ENCODE data around the gene EPC2. TPM values are rescaled to one million over a fixed set of nuclear protein-coding genes. Genes with fewer than 3 reads are reported as not detected.

Gene EPC2
- polyA plus RNA-seq, 1 of the 3 experiments (the other 2 are of a cell fraction) = 8.8 TPM

DNA sequence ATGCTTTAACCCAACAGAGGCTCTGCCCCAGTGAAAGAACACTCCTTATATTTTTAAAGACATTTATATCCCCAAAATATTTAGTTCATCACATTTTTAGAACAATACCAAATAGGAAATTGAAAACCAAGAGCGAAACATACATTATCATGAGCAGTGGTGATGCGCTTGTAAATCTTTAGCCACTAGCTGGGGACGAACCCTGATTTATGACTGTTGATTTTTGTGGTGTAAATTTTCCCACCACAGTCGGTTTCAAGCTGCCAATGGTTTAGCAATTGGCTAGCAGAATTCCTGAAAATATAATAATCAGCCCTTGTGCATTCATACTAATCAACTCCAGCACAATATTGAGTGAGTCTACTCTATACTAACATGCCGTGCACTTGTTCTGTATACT, 27.3 kb upstream of the EPC2 start:
- Histone ChIP-seq H3K27ac (ENCODE audit: low read depth in 2 of 2, low read length in 1 of 2) (no peak overlapping the region), H3K27me3 (ENCODE audit: insufficient read depth) (no peaks in the 10 kb centered on the region), H3K4me3 (ENCODE audit: low read depth in 2 of 2, low read length in 1 of 2) (no peak overlapping the region), H3K4me2 (no peak overlapping the region), H3K4me1 (ENCODE audit: control insufficient read depth in 1 of 2, insufficient read depth in 2 of 2, low read depth in 1 of 2, low read length in 1 of 2) (peaks cover 4 to 19% of the 10 kb centered on the region in 2 experiments; a peak in 2 of 4 replicates), H3K36me3 (replicated peaks in 1 of 2; ENCODE audit: control insufficient read depth in 1 of 2, insufficient read depth in 2 of 2, low read length in 1 of 2) (no peaks in the 10 kb centered on the region), H3K9me3 (no peaks in the 10 kb centered on the region), H3F3A (replicated peaks; ENCODE audit: insufficient read depth) (peaks cover 4% of the 10 kb centered on the region), H2AFZ (ENCODE audit: low read depth) (no peak overlapping the region), H3K9ac (no peak overlapping the region), H3K79me2 (ENCODE audit: insufficient read depth) (no peaks in the 10 kb centered on the region), H4K20me1 (ENCODE audit: insufficient read depth) (no peaks in the 10 kb centered on the region), H3K9me2 (no peaks in the 10 kb centered on the region)
- WGBS (ENCODE audit: low lambda C conversion rate) = 70% methylated on average over 5 of the region's 5 CpGs
- no peak for DNase-seq
- TF ChIP-seq TCF12 (IDR thresholded peaks at IDR 0.05) (no peak), NFIC (IDR thresholded peaks at IDR 0.05; ENCODE audit: borderline replicate concordance) (no peak), EZH2phosphoT487 (IDR thresholded peaks at IDR 0.05; ENCODE audit: borderline replicate concordance, low read depth) (no peak), YY1 (IDR thresholded peaks at IDR 0.05; ENCODE audit: low read depth) (no peak), FOXM1 (IDR thresholded peaks at IDR 0.05; ENCODE audit: low read depth) (no peak), RFX5 (IDR thresholded peaks at IDR 0.05; ENCODE audit: low read length) (no peak), CHD2 (IDR thresholded peaks at IDR 0.05; ENCODE audit: low read length, partially characterized antibody) (no peak), TEAD4 (IDR thresholded peaks at IDR 0.05; ENCODE audit: borderline replicate concordance, insufficient read depth) (no peak), FOSL2 (IDR thresholded peaks at IDR 0.05; ENCODE audit: borderline replicate concordance, low read depth) (no peak), RXRA (IDR thresholded peaks at IDR 0.05; ENCODE audit: borderline replicate concordance, low read depth) (no peak), RAD21 (IDR thresholded peaks at IDR 0.05; ENCODE audit: low read length) (no peak)
- TF ChIP-seq, protein P1, sequence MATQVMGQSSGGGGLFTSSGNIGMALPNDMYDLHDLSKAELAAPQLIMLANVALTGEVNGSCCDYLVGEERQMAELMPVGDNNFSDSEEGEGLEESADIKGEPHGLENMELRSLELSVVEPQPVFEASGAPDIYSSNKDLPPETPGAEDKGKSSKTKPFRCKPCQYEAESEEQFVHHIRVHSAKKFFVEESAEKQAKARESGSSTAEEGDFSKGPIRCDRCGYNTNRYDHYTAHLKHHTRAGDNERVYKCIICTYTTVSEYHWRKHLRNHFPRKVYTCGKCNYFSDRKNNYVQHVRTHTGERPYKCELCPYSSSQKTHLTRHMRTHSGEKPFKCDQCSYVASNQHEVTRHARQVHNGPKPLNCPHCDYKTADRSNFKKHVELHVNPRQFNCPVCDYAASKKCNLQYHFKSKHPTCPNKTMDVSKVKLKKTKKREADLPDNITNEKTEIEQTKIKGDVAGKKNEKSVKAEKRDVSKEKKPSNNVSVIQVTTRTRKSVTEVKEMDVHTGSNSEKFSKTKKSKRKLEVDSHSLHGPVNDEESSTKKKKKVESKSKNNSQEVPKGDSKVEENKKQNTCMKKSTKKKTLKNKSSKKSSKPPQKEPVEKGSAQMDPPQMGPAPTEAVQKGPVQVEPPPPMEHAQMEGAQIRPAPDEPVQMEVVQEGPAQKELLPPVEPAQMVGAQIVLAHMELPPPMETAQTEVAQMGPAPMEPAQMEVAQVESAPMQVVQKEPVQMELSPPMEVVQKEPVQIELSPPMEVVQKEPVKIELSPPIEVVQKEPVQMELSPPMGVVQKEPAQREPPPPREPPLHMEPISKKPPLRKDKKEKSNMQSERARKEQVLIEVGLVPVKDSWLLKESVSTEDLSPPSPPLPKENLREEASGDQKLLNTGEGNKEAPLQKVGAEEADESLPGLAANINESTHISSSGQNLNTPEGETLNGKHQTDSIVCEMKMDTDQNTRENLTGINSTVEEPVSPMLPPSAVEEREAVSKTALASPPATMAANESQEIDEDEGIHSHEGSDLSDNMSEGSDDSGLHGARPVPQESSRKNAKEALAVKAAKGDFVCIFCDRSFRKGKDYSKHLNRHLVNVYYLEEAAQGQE (IDR thresholded peaks at IDR 0.05; ENCODE audit: low read depth, low read length) = no peak
- TF ChIP-seq, protein P2, sequence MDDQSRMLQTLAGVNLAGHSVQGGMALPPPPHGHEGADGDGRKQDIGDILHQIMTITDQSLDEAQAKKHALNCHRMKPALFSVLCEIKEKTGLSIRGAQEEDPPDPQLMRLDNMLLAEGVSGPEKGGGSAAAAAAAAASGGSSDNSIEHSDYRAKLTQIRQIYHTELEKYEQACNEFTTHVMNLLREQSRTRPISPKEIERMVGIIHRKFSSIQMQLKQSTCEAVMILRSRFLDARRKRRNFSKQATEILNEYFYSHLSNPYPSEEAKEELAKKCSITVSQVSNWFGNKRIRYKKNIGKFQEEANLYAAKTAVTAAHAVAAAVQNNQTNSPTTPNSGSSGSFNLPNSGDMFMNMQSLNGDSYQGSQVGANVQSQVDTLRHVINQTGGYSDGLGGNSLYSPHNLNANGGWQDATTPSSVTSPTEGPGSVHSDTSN (IDR thresholded peaks at IDR 0.05) = no peak
- TF ChIP-seq, protein P3, sequence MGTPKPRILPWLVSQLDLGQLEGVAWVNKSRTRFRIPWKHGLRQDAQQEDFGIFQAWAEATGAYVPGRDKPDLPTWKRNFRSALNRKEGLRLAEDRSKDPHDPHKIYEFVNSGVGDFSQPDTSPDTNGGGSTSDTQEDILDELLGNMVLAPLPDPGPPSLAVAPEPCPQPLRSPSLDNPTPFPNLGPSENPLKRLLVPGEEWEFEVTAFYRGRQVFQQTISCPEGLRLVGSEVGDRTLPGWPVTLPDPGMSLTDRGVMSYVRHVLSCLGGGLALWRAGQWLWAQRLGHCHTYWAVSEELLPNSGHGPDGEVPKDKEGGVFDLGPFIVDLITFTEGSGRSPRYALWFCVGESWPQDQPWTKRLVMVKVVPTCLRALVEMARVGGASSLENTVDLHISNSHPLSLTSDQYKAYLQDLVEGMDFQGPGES (IDR thresholded peaks at IDR 0.05; ENCODE audit: low read depth, low read length) = no peak
- TF ChIP-seq, protein P4, sequence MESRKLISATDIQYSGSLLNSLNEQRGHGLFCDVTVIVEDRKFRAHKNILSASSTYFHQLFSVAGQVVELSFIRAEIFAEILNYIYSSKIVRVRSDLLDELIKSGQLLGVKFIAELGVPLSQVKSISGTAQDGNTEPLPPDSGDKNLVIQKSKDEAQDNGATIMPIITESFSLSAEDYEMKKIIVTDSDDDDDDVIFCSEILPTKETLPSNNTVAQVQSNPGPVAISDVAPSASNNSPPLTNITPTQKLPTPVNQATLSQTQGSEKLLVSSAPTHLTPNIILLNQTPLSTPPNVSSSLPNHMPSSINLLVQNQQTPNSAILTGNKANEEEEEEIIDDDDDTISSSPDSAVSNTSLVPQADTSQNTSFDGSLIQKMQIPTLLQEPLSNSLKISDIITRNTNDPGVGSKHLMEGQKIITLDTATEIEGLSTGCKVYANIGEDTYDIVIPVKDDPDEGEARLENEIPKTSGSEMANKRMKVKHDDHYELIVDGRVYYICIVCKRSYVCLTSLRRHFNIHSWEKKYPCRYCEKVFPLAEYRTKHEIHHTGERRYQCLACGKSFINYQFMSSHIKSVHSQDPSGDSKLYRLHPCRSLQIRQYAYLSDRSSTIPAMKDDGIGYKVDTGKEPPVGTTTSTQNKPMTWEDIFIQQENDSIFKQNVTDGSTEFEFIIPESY (IDR thresholded peaks at IDR 0.05; ENCODE audit: borderline replicate concordance, low read depth) = no peak
- ChIA-PET CTCF (interaction anchor here (1.0 kb wide), 1 partner anchor 23 kb away, joined by 3 read pairs; no protein-coding TSS in a partner anchor), POLR2A (no interaction called here)
